ENCODE results near the gene TRIM65. TPM values are rescaled to one million over a fixed set of nuclear protein-coding genes. Genes with fewer than 3 reads are reported as not detected.

TRIM65 gene
- total and polyA plus RNA-seq, 2 of the 4 experiments (the other 2 are of a cell fraction), result 7.9 to 10.6 TPM

DNA sequence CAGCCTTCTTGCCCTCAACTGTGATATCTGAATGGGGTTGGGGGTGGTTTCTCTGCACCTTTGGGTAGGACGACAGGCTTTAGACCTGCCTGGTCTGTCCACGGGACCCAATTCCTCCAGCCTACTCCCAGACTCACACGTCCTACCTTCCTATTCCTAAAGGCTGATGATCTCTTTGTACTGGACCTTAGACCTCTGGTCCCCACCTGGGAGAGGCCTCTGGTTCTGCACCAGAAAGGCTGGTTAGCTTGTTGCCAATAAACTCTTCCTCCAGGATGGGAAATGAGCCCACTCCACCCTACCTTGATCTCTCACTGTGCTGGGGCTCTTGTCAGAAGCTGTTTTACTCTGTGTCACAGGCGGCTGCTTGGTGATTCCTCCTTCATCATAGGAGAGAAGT is 29.7 kb upstream of the TRIM65 start:
- H2BK5ac ChIP-seq (ENCODE audit: low read depth, low read length, poor library complexity, severe bottlenecking), result no peak overlapping the region
- H3K23ac ChIP-seq (ENCODE audit: low read depth, low read length), result no peak overlapping the region
- in situ Hi-C loops (cut with MboI; ENCODE audit: low sequenced_read_pairs), result no loop called here
- H3K9me1 ChIP-seq (ENCODE audit: insufficient read depth, low read length), result peaks cover 5% of the 10 kb centered on the region; the same call in 1 of the 2 replicates
- H4K8ac ChIP-seq (ENCODE audit: low read depth in 2 of 2, low read length in 2 of 2), result no peak overlapping the region
- no peak overlapping the region for H3K4me2 ChIP-seq (ENCODE audit: low read depth, low read length)
- no peak overlapping the region for H3K4me3 ChIP-seq (ENCODE audit: insufficient read depth, low read depth, low read length)
- H3K9ac ChIP-seq (ENCODE audit: low read depth, low read length), result no peak overlapping the region
- no peak overlapping the region for H2BK15ac ChIP-seq (ENCODE audit: low read depth, low read length)
- no TSS peak for BruUV-seq (replicated peaks)
- POLR2A ChIA-PET (ENCODE audit: unreplicated experiment), result no interaction called here
- no peaks in the 10 kb centered on the region for H3K27me3 ChIP-seq (ENCODE audit: control insufficient read depth, insufficient read depth, low read length)
- no peak overlapping the region for H4K5ac ChIP-seq (ENCODE audit: low read depth, low read length)
- no peak overlapping the region for H3K4ac ChIP-seq (ENCODE audit: low read depth, low read length)
- H3K56ac ChIP-seq (ENCODE audit: extremely low read depth, insufficient read depth, low read length), result no peak overlapping the region
- H3K9me3 ChIP-seq (ENCODE audit: control insufficient read depth, insufficient read depth, low read length), result no peaks in the 10 kb centered on the region
- H2BK20ac ChIP-seq (ENCODE audit: low read depth, low read length), result no peak overlapping the region
- H2AFZ ChIP-seq (replicated peaks; ENCODE audit: low read length, poor library complexity), result no peak overlapping the region
- H4K20me1 ChIP-seq (ENCODE audit: insufficient read depth, low read length), result no peaks in the 10 kb centered on the region; the same call in 1 of the 2 replicates
- H4K91ac ChIP-seq (ENCODE audit: insufficient read depth, low read depth, low read length), result no peak overlapping the region
- H2BK120ac ChIP-seq (ENCODE audit: low read depth, low read length), result no peak overlapping the region
- H3K18ac ChIP-seq (ENCODE audit: low read depth, low read length), result no peak overlapping the region
- 83% methylated on average over 1 of the region's 4 CpGs; no CpG with 5 or more reads in 1 of the 2 experiments for WGBS, 2 experiments (ENCODE audit: extremely low coverage in 2 of 2, insufficient read length in 1 of 2)
- H2AK9ac ChIP-seq (replicated peaks; ENCODE audit: low read depth, low read length, poor library complexity), result no peak overlapping the region
- CTCF ChIA-PET, result no interaction called here
- H3K4me1 ChIP-seq (ENCODE audit: control insufficient read depth, insufficient read depth, low read length), result no peaks in the 10 kb centered on the region
- peaks cover 12% of the 10 kb centered on the region for H3K36me3 ChIP-seq (ENCODE audit: control insufficient read depth, insufficient read depth, low read length)
- DNase-seq, result no peak
- H2AK5ac ChIP-seq (ENCODE audit: low read depth, low read length), result no peak overlapping the region
- dilution Hi-C loops (cut with HindIII; ENCODE audit: low sequenced_read_pairs, unreplicated experiment), result no loop called here
- no peak overlapping the region for H3K27ac ChIP-seq (ENCODE audit: insufficient read depth, low read length)
- no peak for ATAC-seq (ENCODE audit: low read depth)
- no peak overlapping the region for H3K14ac ChIP-seq (replicated peaks; ENCODE audit: low read depth, low read length)
- no peak for TF ChIP-seq RCOR1 (IDR thresholded peaks at IDR 0.05; ENCODE audit: insufficient replicate concordance, low read length)
- TF ChIP-seq NFE2L2 (IDR thresholded peaks at IDR 0.05; ENCODE audit: low read depth, low read length), result no peak
- no peak for TF ChIP-seq BHLHE40 (IDR thresholded peaks at IDR 0.05; ENCODE audit: low read depth, low read length)
- TF ChIP-seq RFX5 (IDR thresholded peaks at IDR 0.05; ENCODE audit: low read depth, low read length), result no peak
- no peak for TF ChIP-seq CTCF (conservative IDR thresholded peaks at IDR 0.05; ENCODE audit: low read depth, low read length)
- TF ChIP-seq, protein P1, sequence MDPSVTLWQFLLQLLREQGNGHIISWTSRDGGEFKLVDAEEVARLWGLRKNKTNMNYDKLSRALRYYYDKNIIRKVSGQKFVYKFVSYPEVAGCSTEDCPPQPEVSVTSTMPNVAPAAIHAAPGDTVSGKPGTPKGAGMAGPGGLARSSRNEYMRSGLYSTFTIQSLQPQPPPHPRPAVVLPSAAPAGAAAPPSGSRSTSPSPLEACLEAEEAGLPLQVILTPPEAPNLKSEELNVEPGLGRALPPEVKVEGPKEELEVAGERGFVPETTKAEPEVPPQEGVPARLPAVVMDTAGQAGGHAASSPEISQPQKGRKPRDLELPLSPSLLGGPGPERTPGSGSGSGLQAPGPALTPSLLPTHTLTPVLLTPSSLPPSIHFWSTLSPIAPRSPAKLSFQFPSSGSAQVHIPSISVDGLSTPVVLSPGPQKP (IDR thresholded peaks at IDR 0.05; ENCODE audit: borderline replicate concordance, low read depth, low read length), result no peak
- TF ChIP-seq CEBPB (IDR thresholded peaks at IDR 0.05; ENCODE audit: low read depth, low read length), result no peak
- no peak for TF ChIP-seq POLR2A (IDR thresholded peaks at IDR 0.05; ENCODE audit: low read depth, low read length)
- no peak for TF ChIP-seq MAFK (IDR thresholded peaks at IDR 0.05; ENCODE audit: low read depth, low read length)
- TF ChIP-seq RAD21 (IDR thresholded peaks at IDR 0.05; ENCODE audit: low read length), result no peak
- TF ChIP-seq SMC3 (IDR thresholded peaks at IDR 0.05; ENCODE audit: low read depth, low read length), result no peak
- no peak for TF ChIP-seq MXI1 (IDR thresholded peaks at IDR 0.05; ENCODE audit: borderline replicate concordance, low read depth, low read length)
- TF ChIP-seq USF2 (IDR thresholded peaks at IDR 0.05; ENCODE audit: low read depth, low read length), result no peak
- no peak for TF ChIP-seq MAZ (IDR thresholded peaks at IDR 0.05; ENCODE audit: borderline replicate concordance, low read depth, low read length)
- no peak for TF ChIP-seq FOS (IDR thresholded peaks at IDR 0.05; ENCODE audit: low read depth, low read length)
- TF ChIP-seq CHD1 (IDR thresholded peaks at IDR 0.05; ENCODE audit: low read depth, low read length), result no peak
- no peaks in the 10 kb centered on the region for H3K79me1 ChIP-seq (ENCODE audit: low read depth in 1 of 2, low read length in 2 of 2)
- intact Hi-C loops (cut with micrococcal nuclease), result no loop called here

Measured in IMR-90 (cell line).